ENCODE results near the gene MAP3K12.

- TF ChIP-seq CTCF (conservative IDR thresholded peaks at IDR 0.05; ENCODE audit: low read length) = no peak
- TF ChIP-seq EZH2phosphoT487 (IDR thresholded peaks at IDR 0.05; ENCODE audit: borderline replicate concordance, low read depth, low read length) = no peak
Observed at GRCh38 chr12:53501615-53502181, 2.4 kb upstream of the MAP3K12 start.
